HCT116 (cell line): ENCODE measurements around the gene PHF13. TPM values are rescaled to one million over a fixed set of nuclear protein-coding genes. Genes with fewer than 3 reads are reported as not detected.

ENCODE experiments used
- ATAC-seq: fragments of 200-7000 bp; cut with Tn5 transposase; 2 replicates; pipeline ENCODE4 v1.9.1; 2020; ENCODE audit warnings: mild to moderate bottlenecking, moderate library complexity
- BruUV-seq: library from RNA; stranded (reverse); fragments of 400-500 nt; replicated peaks from 2 replicates; lab custom pipeline; 2021; lab: Mats Ljungman, UMichigan
- CTCF ChIA-PET: fragments of 300-600 bp; sonication (Branson Sonifier 250); formaldehyde crosslinking; loops from one replicate; lab custom pipeline; 2021; ENCODE audit warnings: antibody characterized with exemption; lab: Charles Lee
- POLR2A ChIA-PET: fragments of 300-600, 350-600 bp; sonication (Branson Sonifier 250); formaldehyde crosslinking; loops from one replicate; lab custom pipeline; 2021; ENCODE audit warnings: antibody characterized with exemption; lab: Charles Lee
- RAD21 ChIA-PET, 2 experiments: fragments of 300-600 bp; sonication (Branson Sonifier 250); formaldehyde crosslinking; loops; one replicate each; lab custom pipeline; 2023; ENCODE audit warnings: low total read pairs in 2 of 2; ENCODE audit not compliant: uncharacterized antibody in 2 of 2, unreplicated experiment in 2 of 2, low non-redundant PET in 1 of 2; lab: Charles Lee
- DNase-seq: peaks from one replicate; pipeline ENCODE4 v3.0.0-alpha.2; 2010; ENCODE audit warnings: low read depth, low spot score
- H2AFZ ChIP-seq: fragments of 200-600 bp; shearing (Covaris generic), sonication (generic); 2 replicates; pipeline ENCODE4 v1.6.1; 2017; ENCODE audit warnings: low read depth, mixed run types, mixed read lengths, antibody characterized with exemption, low read length; ENCODE audit not compliant: poor library complexity, severe bottlenecking
- H3K27ac ChIP-seq: 2 replicates; pipeline ENCODE4 v1.5.1; 2012; ENCODE audit warnings: low read depth, low read length
- H3K27me3 ChIP-seq: fragments of 200-600 bp; sonication (generic); 2 replicates; pipeline ENCODE4 v1.6.1; 2016; ENCODE audit warnings: mixed run types, low read length, mixed read lengths; ENCODE audit not compliant: insufficient read depth
- H3K36me3 ChIP-seq, 2 experiments: fragments of 200-500 bp in 1 of 2; fragments of 200-600 bp in 1 of 2; sonication (Bioruptor generic) in 1 of 2; sonication (generic) in 1 of 2; 2 replicates each; pipeline versions ENCODE4 v1.5.1 to v1.6.1; 2014 to 2016; ENCODE audit warnings: low read length in 2 of 2, inconsistent platforms in 1 of 2, mixed read lengths in 1 of 2, mixed run types in 1 of 2; ENCODE audit not compliant: insufficient read depth in 2 of 2, control insufficient read depth in 1 of 2
- H3K4me1 ChIP-seq, 2 experiments: fragments of 200-600 bp in 1 of 2; sonication (generic) in 1 of 2; 2 replicates each; pipeline versions ENCODE4 v1.5.1 to v1.6.1; 2012 to 2017; ENCODE audit warnings: low read length in 2 of 2, inconsistent platforms in 1 of 2, mild to moderate bottlenecking in 1 of 2, mixed read lengths in 1 of 2, mixed run types in 1 of 2, moderate library complexity in 1 of 2; ENCODE audit not compliant: insufficient read depth in 2 of 2, control insufficient read depth in 1 of 2
- H3K4me2 ChIP-seq: fragments of 200-600 bp; sonication (generic); 2 replicates; pipeline ENCODE4 v1.6.1; 2017; ENCODE audit warnings: mixed run types, low read length, mixed read lengths
- H3K4me3 ChIP-seq, 2 experiments: fragments of 200-600 bp in 1 of 2; sonication (generic) in 1 of 2; replicated peaks in 1 of 2; 2 replicates each; pipeline ENCODE4 v1.5.1; 2011 to 2016; ENCODE audit warnings: low read length in 2 of 2, control low read depth in 1 of 2, low read depth in 1 of 2, mild to moderate bottlenecking in 1 of 2, mixed read lengths in 1 of 2, mixed run types in 1 of 2
- H3K79me2 ChIP-seq: fragments of 200-600 bp; sonication (generic); 2 replicates; pipeline ENCODE4 v1.6.1; 2017; ENCODE audit warnings: mild to moderate bottlenecking, mixed run types, low read length, moderate library complexity, mixed read lengths; ENCODE audit not compliant: insufficient read depth
- H3K9ac ChIP-seq: fragments of 200-600 bp; sonication (generic); 2 replicates; pipeline ENCODE4 v1.6.1; 2016; ENCODE audit warnings: low read length, mixed read lengths
- H3K9me2 ChIP-seq: fragments of 200-600 bp; sonication (generic), shearing (Covaris generic); 2 replicates; pipeline ENCODE4 v1.6.1; 2017; ENCODE audit warnings: mixed run types, mild to moderate bottlenecking, moderate library complexity; ENCODE audit not compliant: insufficient read depth
- H3K9me3 ChIP-seq, 2 experiments: fragments of 200-500 bp in 1 of 2; fragments of 200-600 bp in 1 of 2; sonication (Bioruptor generic) in 1 of 2; sonication (generic) in 1 of 2; 2 replicates each; pipeline ENCODE4 v1.6.1; 2014 to 2017; ENCODE audit warnings: low read length in 2 of 2, mixed read lengths in 2 of 2, inconsistent platforms in 1 of 2, low read depth in 1 of 2, mild to moderate bottlenecking in 1 of 2, mixed run types in 1 of 2, moderate library complexity in 1 of 2; ENCODE audit not compliant: control insufficient read depth in 1 of 2, insufficient read depth in 1 of 2
- H4K20me1 ChIP-seq: fragments of 200-600 bp; sonication (generic), shearing (Covaris generic); 2 replicates; pipeline ENCODE4 v1.6.1; 2017; ENCODE audit warnings: mixed run types, mild to moderate bottlenecking, moderate library complexity; ENCODE audit not compliant: insufficient read depth
- CTCF ChIP-seq, 3 experiments: fragments of 200-600 bp in 1 of 3; sonication (generic) in 1 of 3; IDR thresholded peaks in 2 of 3; conservative IDR thresholded peaks in 1 of 3; 2 replicates each; pipeline ENCODE4 v1.5.1; 2012 to 2017; ENCODE audit warnings: low read depth in 2 of 3, low read length in 2 of 3, antibody characterized with exemption in 1 of 3, borderline replicate concordance in 1 of 3, control low read depth in 1 of 3, mild to moderate bottlenecking in 1 of 3, mixed read lengths in 1 of 3, mixed run types in 1 of 3, moderate library complexity in 1 of 3; ENCODE audit not compliant: insufficient read depth in 1 of 3
- ELF1 ChIP-seq: IDR thresholded peaks from 2 replicates; pipeline ENCODE4 v1.6.1; 2012; ENCODE audit warnings: low read depth, borderline replicate concordance
- FOSL1 ChIP-seq: IDR thresholded peaks from 2 replicates; pipeline ENCODE4 v1.6.1; 2012; ENCODE audit warnings: low read depth
- JUND ChIP-seq: IDR thresholded peaks from 2 replicates; pipeline ENCODE4 v1.6.1; 2012
- MAX ChIP-seq: IDR thresholded peaks from 2 replicates; pipeline ENCODE4 v1.6.1; 2012
- REST ChIP-seq: IDR thresholded peaks from 2 replicates; pipeline ENCODE4 v1.6.1; 2012; ENCODE audit warnings: low read depth
- YY1 ChIP-seq: IDR thresholded peaks from 2 replicates; pipeline ENCODE4 v1.6.1; 2011; ENCODE audit warnings: low read length, low read depth, moderate library complexity, mild to moderate bottlenecking; ENCODE audit not compliant: insufficient replicate concordance; ENCODE audit errors: extremely low read depth
- intact Hi-C: fragments of 100-400 bp; cut with micrococcal nuclease; formaldehyde crosslinking; loops from 2 replicates; pipeline ENCODE4 v1.10.0; 2022
- total RNA-seq: library from RNA; stranded (reverse); gene quantifications from one replicate; pipeline ENCODE4 v1.2.1, GENCODE V29; 2021; ENCODE audit not compliant: unreplicated experiment

PHF13 gene
- total RNA-seq, 1 experiment from 2014 or later, result 25.8 TPM

GRCh38 chr1:6601049-6601922 lies 12.2 kb upstream of the PHF13 start:
- BruUV-seq, result no TSS peak
- no peaks in the 10 kb centered on the region for H3K9me2 ChIP-seq
- RAD21 ChIA-PET, result interaction anchor here in 1 of 2 experiments (0.6 kb wide), 1 partner anchor 14 kb away, joined by 7 read pairs; no protein-coding TSS in a partner anchor
- TF ChIP-seq REST (no peak), YY1 (no peak), ELF1 (no peak), JUND (no peak), CTCF (IDR thresholded peaks at IDR 0.05 in 2 of 3, conservative IDR thresholded peaks at IDR 0.05 in 1 of 3; ENCODE audit: borderline replicate concordance in 1 of 3, insufficient read depth in 1 of 3, low read depth in 2 of 3, low read length in 2 of 3) (no peak), MAX (no peak), FOSL1 (no peak)
- TF ChIP-seq, all 23 proteins: peak for 0
- peaks cover 22 to 33% of the 10 kb centered on the region in 2 experiments for H3K4me1 ChIP-seq
- peak; percentile 68 for DNase-seq
- H4K20me1 ChIP-seq, result peaks cover 14% of the 10 kb centered on the region; the same call in 1 of the 2 replicates
- no peak overlapping the region for H2AFZ ChIP-seq
- peak overlapping the region; percentile 95 for H3K27ac ChIP-seq
- peak overlapping the region; percentile 85 for H3K9ac ChIP-seq
- H3K79me2 ChIP-seq, result peaks cover 63% of the 10 kb centered on the region
- ChIA-PET CTCF (interaction anchor here (0.9 kb wide), 1 partner anchor 111 kb away, joined by 4 read pairs; no protein-coding TSS in a partner anchor), POLR2A (interaction anchor here (1.0 to 1.6 kb wide), 3 partner anchors 10 to 25 kb away, joined by 3 to 10 read pairs (median 3); partner anchors contain the start of gene ZBTB48)
- peaks cover 12 to 34% of the 10 kb centered on the region in 2 experiments; a peak in 3 of 4 replicates for H3K36me3 ChIP-seq
- intact Hi-C loops, result no loop called here
- H3K4me3 ChIP-seq, result peak overlapping the region; percentile 87 to 96
- H3K4me2 ChIP-seq, result peak overlapping the region; percentile 86
- H3K27me3 ChIP-seq, result no peaks in the 10 kb centered on the region
- peak; percentile 32 for ATAC-seq
- no peaks in the 10 kb centered on the region for H3K9me3 ChIP-seq
